ENCODE measurements around the gene GFRA4.

Gene GFRA4

GRCh38 chr20:3655131-3655405 is 8.1 kb downstream of the GFRA4 start:
- no peak for TF ChIP-seq ARNTL (CRISPR knock-in tag; IDR thresholded peaks at IDR 0.05; ENCODE audit: borderline replicate concordance, low read depth)
- no peak for TF ChIP-seq PPARA (CRISPR knock-in tag; IDR thresholded peaks at IDR 0.05; ENCODE audit: borderline replicate concordance)
- TF ChIP-seq ZC3H10 (CRISPR knock-in tag; IDR thresholded peaks at IDR 0.05): no peak
- TF ChIP-seq ZNF70 (CRISPR knock-in tag; IDR thresholded peaks at IDR 0.05): no peak
- no peak for TF ChIP-seq ZFP30 (CRISPR knock-in tag; IDR thresholded peaks at IDR 0.05)
- TF ChIP-seq TCF4 (CRISPR knock-in tag; IDR thresholded peaks at IDR 0.05; ENCODE audit: borderline replicate concordance): no peak
- TF ChIP-seq CREB5 (CRISPR knock-in tag; IDR thresholded peaks at IDR 0.05; ENCODE audit: low read depth): no peak
- TF ChIP-seq ESRRG (CRISPR knock-in tag; IDR thresholded peaks at IDR 0.05): no peak
- no peak for TF ChIP-seq POU6F1 (CRISPR knock-in tag; IDR thresholded peaks at IDR 0.05; ENCODE audit: borderline replicate concordance, low read depth)
- TF ChIP-seq ZNF8 (CRISPR knock-in tag; IDR thresholded peaks at IDR 0.05): no peak
- TF ChIP-seq GLIS3 (CRISPR knock-in tag; IDR thresholded peaks at IDR 0.05): no peak
- no peak for TF ChIP-seq RARB (CRISPR knock-in tag; IDR thresholded peaks at IDR 0.05)
- no peak for TF ChIP-seq BACH2 (CRISPR knock-in tag; IDR thresholded peaks at IDR 0.05; ENCODE audit: borderline replicate concordance)
- ATAC-seq: no peak

GRCh38 chr20:3654326-3655130 is 8.7 kb downstream of the GFRA4 start:
- ATAC-seq: no peak
- TF ChIP-seq ZNF8 (CRISPR knock-in tag; IDR thresholded peaks at IDR 0.05) (no peak), ZNF70 (CRISPR knock-in tag; IDR thresholded peaks at IDR 0.05) (no peak), CSDC2 (CRISPR knock-in tag; IDR thresholded peaks at IDR 0.05) (no peak), CSRNP3 (CRISPR knock-in tag; IDR thresholded peaks at IDR 0.05) (no peak), TOX (CRISPR knock-in tag; IDR thresholded peaks at IDR 0.05; ENCODE audit: borderline replicate concordance) (no peak), RARB (CRISPR knock-in tag; IDR thresholded peaks at IDR 0.05) (no peak), SNAI2 (CRISPR knock-in tag; IDR thresholded peaks at IDR 0.05) (no peak), TCF4 (CRISPR knock-in tag; IDR thresholded peaks at IDR 0.05; ENCODE audit: borderline replicate concordance) (no peak), BACH2 (CRISPR knock-in tag; IDR thresholded peaks at IDR 0.05; ENCODE audit: borderline replicate concordance) (no peak), TSHZ2 (CRISPR knock-in tag; IDR thresholded peaks at IDR 0.05) (no peak), PPARA (CRISPR knock-in tag; IDR thresholded peaks at IDR 0.05; ENCODE audit: borderline replicate concordance) (no peak), OSR1 (CRISPR knock-in tag; IDR thresholded peaks at IDR 0.05) (no peak), ZFP30 (CRISPR knock-in tag; IDR thresholded peaks at IDR 0.05) (no peak), ISL1 (CRISPR knock-in tag; IDR thresholded peaks at IDR 0.05) (no peak), ARNTL (CRISPR knock-in tag; IDR thresholded peaks at IDR 0.05; ENCODE audit: borderline replicate concordance, low read depth) (no peak), POU6F1 (CRISPR knock-in tag; IDR thresholded peaks at IDR 0.05; ENCODE audit: borderline replicate concordance, low read depth) (no peak), CREB5 (CRISPR knock-in tag; IDR thresholded peaks at IDR 0.05; ENCODE audit: low read depth) (no peak), ZNF565 (CRISPR knock-in tag; conservative IDR thresholded peaks at IDR 0.05; ENCODE audit: low read depth) (no peak), PATZ1 (CRISPR knock-in tag; IDR thresholded peaks at IDR 0.05; ENCODE audit: borderline replicate concordance) (no peak)
